HepG2 (cell line): ENCODE measurements around the gene MYH9. TPM values are rescaled to one million over a fixed set of nuclear protein-coding genes. Genes with fewer than 3 reads are reported as not detected.
A peak's percentile ranks its signal among the peaks of the same experiment; 100 is the strongest.

Experiments used
- CREM ChIP-seq, 2 experiments: sonication (generic) in 1 of 2; formaldehyde crosslinking in 1 of 2; IDR thresholded peaks; 2 replicates each; pipeline versions ENCODE4 v1.4.0 to v1.6.1; 2016 to 2020; ENCODE audit warnings: antibody characterized with exemption in 1 of 2, mild to moderate bottlenecking in 1 of 2, missing genetic modification reagents in 1 of 2
- ERF ChIP-seq: IDR thresholded peaks from 2 replicates; pipeline ENCODE4 v1.6.1; 2018; ENCODE audit warnings: missing biosample characterization, missing genetic modification reagents
- FLYWCH1 ChIP-seq: sonication (generic); formaldehyde crosslinking; IDR thresholded peaks from 2 replicates; pipeline ENCODE4 v1.8.1; 2023; ENCODE audit warnings: mild to moderate bottlenecking, missing genetic modification reagents
- GATAD1 ChIP-seq: IDR thresholded peaks from 2 replicates; pipeline ENCODE4 v1.6.1; 2016; ENCODE audit warnings: missing genetic modification reagents, missing compliant biosample characterization
- GFI1 ChIP-seq: sonication (generic); formaldehyde crosslinking; IDR thresholded peaks from 2 replicates; pipeline ENCODE4 v1.5.0; 2020; ENCODE audit warnings: missing genetic modification reagents, mild to moderate bottlenecking, borderline replicate concordance
- HNRNPLL ChIP-seq: fragments of 200-400 bp; formaldehyde crosslinking; IDR thresholded peaks from 2 replicates; pipeline ENCODE4 v1.6.1; 2017; ENCODE audit warnings: mild to moderate bottlenecking, low read depth, low read length; ENCODE audit not compliant: poor library complexity, severe bottlenecking
- JUN ChIP-seq: sonication (generic); formaldehyde crosslinking; IDR thresholded peaks from 2 replicates; pipeline ENCODE4 v1.4.0; 2020; ENCODE audit warnings: mild to moderate bottlenecking, missing genetic modification reagents
- LCORL ChIP-seq, 2 experiments: fragments of 450-650 bp in 1 of 2; sonication (generic) in 1 of 2; formaldehyde crosslinking in 1 of 2; IDR thresholded peaks; 2 replicates each; pipeline versions ENCODE4 v1.5.0 to v1.6.1; 2017 to 2020; ENCODE audit warnings: antibody characterized with exemption in 1 of 2, missing genetic modification reagents in 1 of 2
- MEF2D ChIP-seq: sonication (generic); formaldehyde crosslinking; IDR thresholded peaks from 2 replicates; pipeline ENCODE4 v1.5.1; 2020; ENCODE audit warnings: mild to moderate bottlenecking, missing genetic modification reagents
- MLLT10 ChIP-seq: sonication (generic); formaldehyde crosslinking; IDR thresholded peaks from 2 replicates; pipeline ENCODE4 v1.4.0; 2020; ENCODE audit warnings: missing genetic modification reagents
- NR2F6 ChIP-seq, 2 experiments: IDR thresholded peaks; 2 replicates each; pipeline ENCODE4 v1.6.1; 2016; ENCODE audit warnings: antibody characterized with exemption in 1 of 2, mild to moderate bottlenecking in 1 of 2
- SMARCC2 ChIP-seq: fragments of 450-650 bp; IDR thresholded peaks from 2 replicates; pipeline ENCODE4 v1.6.1; 2017; ENCODE audit warnings: antibody characterized with exemption, mild to moderate bottlenecking
- THAP8 ChIP-seq: sonication (generic); formaldehyde crosslinking; IDR thresholded peaks from 2 replicates; pipeline ENCODE4 v1.5.1; 2020; ENCODE audit warnings: missing genetic modification reagents, mild to moderate bottlenecking, borderline replicate concordance
- ZFP1 ChIP-seq: IDR thresholded peaks from 2 replicates; pipeline ENCODE4 v1.6.1; 2016
- ZKSCAN5 ChIP-seq: sonication (generic); formaldehyde crosslinking; IDR thresholded peaks from 2 replicates; pipeline ENCODE4 v1.5.1; 2020; ENCODE audit warnings: mild to moderate bottlenecking, missing genetic modification reagents
- ZKSCAN8 ChIP-seq: IDR thresholded peaks from 2 replicates; pipeline ENCODE4 v1.6.1; 2016; ENCODE audit warnings: borderline replicate concordance, missing genetic modification reagents, missing compliant biosample characterization
- ZNF629 ChIP-seq: sonication (generic); formaldehyde crosslinking; conservative IDR thresholded peaks from 2 replicates; pipeline ENCODE4 v1.5.0; 2020; ENCODE audit warnings: missing genetic modification reagents
- ZNF83 ChIP-seq: sonication (generic); formaldehyde crosslinking; IDR thresholded peaks from 2 replicates; pipeline ENCODE4 v1.4.0; 2020; ENCODE audit warnings: missing genetic modification reagents, mild to moderate bottlenecking, borderline replicate concordance
- polyA plus RNA-seq, 8 experiments: library from polyadenylated mRNA; depleted of rRNA in 3 of 8; stranded (reverse) in 7 of 8; unstranded in 1 of 8; fragments of >200 nt; fragmentation: Illumina TruSeq in 4 of 8; extraction: Trizol in 4 of 8; gene quantifications; 2 replicates each; pipeline versions ENCODE4 v1.2.1 to v1.2.3, GENCODE V29; 2011 to 2016; ENCODE audit warnings: low read depth in 4 of 8, missing spikeins in 1 of 8, mixed read lengths in 1 of 8; ENCODE audit not compliant: insufficient read depth in 1 of 8
- total RNA-seq, 5 experiments: library from RNA; depleted of rRNA; stranded (reverse); fragments of >200 nt; fragmentation: Illumina TruSeq; extraction: Trizol; gene quantifications; 2 replicates each; pipeline ENCODE4 v1.2.3, GENCODE V29; 2016; ENCODE audit warnings: low read depth in 1 of 5
- TF ChIP-seq, protein P1 (sequence below): sonication (generic); formaldehyde crosslinking; IDR thresholded peaks from 2 replicates; pipeline ENCODE4 v1.4.0; 2020; ENCODE audit warnings: missing genetic modification reagents
- TF ChIP-seq, protein P2 (sequence below): sonication (generic); formaldehyde crosslinking; conservative IDR thresholded peaks from 2 replicates; pipeline ENCODE4 v1.8.0; 2022; ENCODE audit warnings: mild to moderate bottlenecking, moderate library complexity, missing genetic modification reagents
- TF ChIP-seq, protein P3 (sequence below): sonication (generic); formaldehyde crosslinking; IDR thresholded peaks from 2 replicates; pipeline ENCODE4 v1.4.0; 2020; ENCODE audit warnings: mild to moderate bottlenecking, missing genetic modification reagents, borderline replicate concordance

Gene MYH9
- total and polyA plus RNA-seq, 2 of the 13 experiments (the other 11 are each of a cell fraction or from before 2014, with no cell fraction given), result 50.7 to 98.5 TPM

DNA sequence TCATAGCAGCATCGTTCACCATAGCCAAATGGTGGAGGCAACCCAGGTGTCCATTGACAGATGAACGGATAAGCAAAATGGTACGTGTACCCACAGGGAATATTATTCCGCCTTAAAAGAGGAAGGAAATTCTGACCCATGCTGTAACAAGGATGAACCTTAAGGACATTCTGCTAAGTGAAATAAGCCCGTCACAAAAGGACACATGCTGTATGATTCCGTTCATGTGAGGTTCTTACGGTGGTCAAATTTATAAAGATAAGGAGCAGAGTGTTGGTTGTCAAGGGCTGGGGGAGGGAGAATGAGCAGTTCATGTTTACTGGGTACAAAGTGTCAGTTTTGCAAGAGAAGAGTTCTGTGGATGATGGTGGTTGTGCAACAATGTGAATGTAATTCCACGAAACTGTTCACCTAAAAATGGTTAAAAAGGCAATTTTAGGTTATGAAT is 108.5 kb downstream of the MYH9 start (continued):
- TF ChIP-seq, protein P1, sequence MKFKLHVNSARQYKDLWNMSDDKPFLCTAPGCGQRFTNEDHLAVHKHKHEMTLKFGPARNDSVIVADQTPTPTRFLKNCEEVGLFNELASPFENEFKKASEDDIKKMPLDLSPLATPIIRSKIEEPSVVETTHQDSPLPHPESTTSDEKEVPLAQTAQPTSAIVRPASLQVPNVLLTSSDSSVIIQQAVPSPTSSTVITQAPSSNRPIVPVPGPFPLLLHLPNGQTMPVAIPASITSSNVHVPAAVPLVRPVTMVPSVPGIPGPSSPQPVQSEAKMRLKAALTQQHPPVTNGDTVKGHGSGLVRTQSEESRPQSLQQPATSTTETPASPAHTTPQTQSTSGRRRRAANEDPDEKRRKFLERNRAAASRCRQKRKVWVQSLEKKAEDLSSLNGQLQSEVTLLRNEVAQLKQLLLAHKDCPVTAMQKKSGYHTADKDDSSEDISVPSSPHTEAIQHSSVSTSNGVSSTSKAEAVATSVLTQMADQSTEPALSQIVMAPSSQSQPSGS (CRISPR knock-in tag), result peak; percentile 65; the same call in 1 of the 2 replicates
- TF ChIP-seq GATAD1 (CRISPR knock-in tag) (peak; percentile 52), LCORL (IDR thresholded peaks at IDR 0.05) (peak; percentile 71), LCORL (CRISPR knock-in tag; IDR thresholded peaks at IDR 0.05) (peak; percentile 65; the same call in 1 of the 2 replicates), MEF2D (CRISPR knock-in tag) (peak; percentile 64; the same call in 1 of the 2 replicates), ERF (peak; percentile 67; the same call in 1 of the 2 replicates), ZNF629 (CRISPR knock-in tag) (peak; percentile 36; the same call in 1 of the 2 replicates), GFI1 (no peak), FLYWCH1 (CRISPR knock-in tag) (no peak), HNRNPLL (no peak), SMARCC2 (peak; percentile 81; the same call in 1 of the 2 replicates), ZNF83 (CRISPR knock-in tag) (no peak), CREM (IDR thresholded peaks at IDR 0.05) (peak; percentile 73), CREM (CRISPR knock-in tag; IDR thresholded peaks at IDR 0.05) (no peak), ZKSCAN5 (CRISPR knock-in tag) (no peak), ZKSCAN8 (peak; percentile 65; the same call in 1 of the 2 replicates), ZFP1 (CRISPR knock-in tag) (0 out of 2 replicates have a peak, but pooled peaks have one; percentile 39), JUN (CRISPR knock-in tag) (0 out of 2 replicates have a peak, but pooled peaks have one; percentile 57), NR2F6 (IDR thresholded peaks at IDR 0.05) (no peak; the same call in 1 of the 2 replicates), NR2F6 (CRISPR knock-in tag; IDR thresholded peaks at IDR 0.05) (peak; percentile 51; the same call in 1 of the 2 replicates), THAP8 (CRISPR knock-in tag) (no peak), MLLT10 (CRISPR knock-in tag) (no peak)
- TF ChIP-seq, protein P2, sequence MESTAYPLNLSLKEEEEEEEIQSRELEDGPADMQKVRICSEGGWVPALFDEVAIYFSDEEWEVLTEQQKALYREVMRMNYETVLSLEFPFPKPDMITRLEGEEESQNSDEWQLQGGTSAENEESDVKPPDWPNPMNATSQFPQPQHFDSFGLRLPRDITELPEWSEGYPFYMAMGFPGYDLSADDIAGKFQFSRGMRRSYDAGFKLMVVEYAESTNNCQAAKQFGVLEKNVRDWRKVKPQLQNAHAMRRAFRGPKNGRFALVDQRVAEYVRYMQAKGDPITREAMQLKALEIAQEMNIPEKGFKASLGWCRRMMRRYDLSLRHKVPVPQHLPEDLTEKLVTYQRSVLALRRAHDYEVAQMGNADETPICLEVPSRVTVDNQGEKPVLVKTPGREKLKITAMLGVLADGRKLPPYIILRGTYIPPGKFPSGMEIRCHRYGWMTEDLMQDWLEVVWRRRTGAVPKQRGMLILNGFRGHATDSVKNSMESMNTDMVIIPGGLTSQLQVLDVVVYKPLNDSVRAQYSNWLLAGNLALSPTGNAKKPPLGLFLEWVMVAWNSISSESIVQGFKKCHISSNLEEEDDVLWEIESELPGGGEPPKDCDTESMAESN (CRISPR knock-in tag), result 0 out of 2 replicates have a peak, but pooled peaks have one; percentile 41
- TF ChIP-seq, protein P3, sequence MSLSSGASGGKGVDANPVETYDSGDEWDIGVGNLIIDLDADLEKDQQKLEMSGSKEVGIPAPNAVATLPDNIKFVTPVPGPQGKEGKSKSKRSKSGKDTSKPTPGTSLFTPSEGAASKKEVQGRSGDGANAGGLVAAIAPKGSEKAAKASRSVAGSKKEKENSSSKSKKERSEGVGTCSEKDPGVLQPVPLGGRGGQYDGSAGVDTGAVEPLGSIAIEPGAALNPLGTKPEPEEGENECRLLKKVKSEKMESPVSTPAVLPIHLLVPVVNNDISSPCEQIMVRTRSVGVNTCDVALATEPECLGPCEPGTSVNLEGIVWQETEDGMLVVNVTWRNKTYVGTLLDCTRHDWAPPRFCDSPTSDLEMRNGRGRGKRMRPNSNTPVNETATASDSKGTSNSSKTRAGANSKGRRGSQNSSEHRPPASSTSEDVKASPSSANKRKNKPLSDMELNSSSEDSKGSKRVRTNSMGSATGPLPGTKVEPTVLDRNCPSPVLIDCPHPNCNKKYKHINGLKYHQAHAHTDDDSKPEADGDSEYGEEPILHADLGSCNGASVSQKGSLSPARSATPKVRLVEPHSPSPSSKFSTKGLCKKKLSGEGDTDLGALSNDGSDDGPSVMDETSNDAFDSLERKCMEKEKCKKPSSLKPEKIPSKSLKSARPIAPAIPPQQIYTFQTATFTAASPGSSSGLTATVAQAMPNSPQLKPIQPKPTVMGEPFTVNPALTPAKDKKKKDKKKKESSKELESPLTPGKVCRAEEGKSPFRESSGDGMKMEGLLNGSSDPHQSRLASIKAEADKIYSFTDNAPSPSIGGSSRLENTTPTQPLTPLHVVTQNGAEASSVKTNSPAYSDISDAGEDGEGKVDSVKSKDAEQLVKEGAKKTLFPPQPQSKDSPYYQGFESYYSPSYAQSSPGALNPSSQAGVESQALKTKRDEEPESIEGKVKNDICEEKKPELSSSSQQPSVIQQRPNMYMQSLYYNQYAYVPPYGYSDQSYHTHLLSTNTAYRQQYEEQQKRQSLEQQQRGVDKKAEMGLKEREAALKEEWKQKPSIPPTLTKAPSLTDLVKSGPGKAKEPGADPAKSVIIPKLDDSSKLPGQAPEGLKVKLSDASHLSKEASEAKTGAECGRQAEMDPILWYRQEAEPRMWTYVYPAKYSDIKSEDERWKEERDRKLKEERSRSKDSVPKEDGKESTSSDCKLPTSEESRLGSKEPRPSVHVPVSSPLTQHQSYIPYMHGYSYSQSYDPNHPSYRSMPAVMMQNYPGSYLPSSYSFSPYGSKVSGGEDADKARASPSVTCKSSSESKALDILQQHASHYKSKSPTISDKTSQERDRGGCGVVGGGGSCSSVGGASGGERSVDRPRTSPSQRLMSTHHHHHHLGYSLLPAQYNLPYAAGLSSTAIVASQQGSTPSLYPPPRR (CRISPR knock-in tag), result peak; percentile 44; the same call in 1 of the 2 replicates
